Measurements from ENCODE around the gene PRKCA.
"Not testable (repeated sequence)": the region's sequence is repeated elsewhere in the genome, so short reads cannot be mapped to it uniquely, and the experiment has no call there.

The PRKCA gene

DNA sequence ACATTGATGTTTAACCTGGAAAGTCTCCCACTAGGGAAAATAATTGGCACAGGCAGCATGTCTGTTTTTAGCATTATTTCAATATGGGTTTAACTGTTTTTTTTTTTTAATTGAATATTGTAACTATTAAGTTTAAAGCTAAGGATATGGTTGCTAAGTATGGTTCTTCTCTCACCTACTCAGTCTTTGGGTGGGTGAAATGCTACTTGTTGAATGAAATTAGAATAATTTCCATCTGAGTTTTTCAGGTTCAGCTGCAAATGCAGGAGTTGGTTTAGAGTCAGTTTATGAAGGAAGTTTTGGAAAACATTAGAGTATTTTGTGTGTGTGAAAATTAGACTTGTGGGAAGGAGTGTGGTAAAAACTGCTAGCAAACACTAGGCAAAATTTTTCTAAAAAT, 93.5 kb downstream of the PRKCA start:
- no peak for DNase-seq

GRCh38 chr17:66397486-66397885, 95.1 kb downstream of the PRKCA start:
- no peak for DNase-seq

DNA sequence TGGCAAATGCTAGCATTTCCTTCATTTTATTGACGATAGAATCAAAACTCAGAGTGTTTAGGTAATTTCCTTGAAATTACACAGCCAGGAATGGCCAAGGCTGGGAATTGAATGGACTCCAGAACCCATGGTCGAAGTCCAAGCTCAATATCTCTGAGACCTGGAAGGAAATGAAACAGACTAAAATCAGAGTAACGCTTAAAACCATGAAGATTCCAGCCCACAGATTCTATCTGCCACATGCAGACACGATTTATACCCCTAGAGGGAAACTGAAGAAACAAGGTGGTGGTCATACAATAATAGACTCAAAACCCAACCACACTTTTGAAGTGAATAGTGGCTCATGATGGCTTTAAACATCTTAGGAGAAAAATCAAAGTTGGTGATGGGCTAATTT, 95.6 kb downstream of the PRKCA start:
- no peak for DNase-seq

- DNase-seq: no peak
Observed at GRCh38 chr17:66398617-66399016, 96.2 kb downstream of the PRKCA start.

- DNase-seq: no peak
Observed at GRCh38 chr17:66399441-66399840, 97.0 kb downstream of the PRKCA start.

GRCh38 chr17:66400041-66400688, 97.8 kb downstream of the PRKCA start:
- not testable (repeated sequence) for DNase-seq

DNA sequence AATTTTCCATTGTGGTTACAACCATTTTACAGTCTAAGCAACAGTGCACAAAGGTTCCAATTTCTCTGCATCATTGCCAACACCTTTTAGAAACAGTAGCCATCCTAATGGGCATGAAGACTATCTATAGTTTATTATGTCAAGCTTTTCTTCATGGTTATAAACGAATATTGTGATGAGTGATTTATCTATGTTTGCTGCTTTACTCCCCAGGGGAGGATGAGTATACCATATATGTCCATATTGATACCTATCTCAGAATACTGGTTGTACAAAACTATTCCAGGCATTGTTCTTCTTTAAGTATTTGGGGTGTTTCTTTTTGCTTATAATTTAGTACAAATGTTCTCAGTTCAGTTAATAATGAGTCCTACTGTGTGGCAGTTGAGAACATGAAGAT, 98.3 kb downstream of the PRKCA start:
- no peak for DNase-seq

DNA sequence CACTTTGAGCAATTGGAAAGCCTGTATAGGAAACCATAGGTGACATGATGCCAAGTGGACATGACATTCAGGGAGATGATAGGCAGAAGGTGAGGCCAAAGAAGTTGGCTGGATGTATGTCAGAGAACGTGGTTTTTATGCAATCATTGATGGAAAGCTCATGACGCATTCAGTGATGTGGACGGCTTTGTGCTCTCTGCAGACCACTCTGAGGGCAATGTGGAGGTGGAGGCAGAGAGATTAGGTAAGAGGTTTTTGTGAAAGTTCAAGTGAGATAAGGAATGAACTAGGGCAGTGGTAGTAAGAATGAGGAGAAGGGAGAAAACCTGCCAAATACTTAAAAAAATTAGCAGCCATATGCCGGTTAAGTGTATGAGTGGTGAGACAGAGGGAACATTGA, 99.0 kb downstream of the PRKCA start:
- no peak for DNase-seq

- DNase-seq: no peak
Observed at GRCh38 chr17:66403846-66404556, 101.6 kb downstream of the PRKCA start.

DNA sequence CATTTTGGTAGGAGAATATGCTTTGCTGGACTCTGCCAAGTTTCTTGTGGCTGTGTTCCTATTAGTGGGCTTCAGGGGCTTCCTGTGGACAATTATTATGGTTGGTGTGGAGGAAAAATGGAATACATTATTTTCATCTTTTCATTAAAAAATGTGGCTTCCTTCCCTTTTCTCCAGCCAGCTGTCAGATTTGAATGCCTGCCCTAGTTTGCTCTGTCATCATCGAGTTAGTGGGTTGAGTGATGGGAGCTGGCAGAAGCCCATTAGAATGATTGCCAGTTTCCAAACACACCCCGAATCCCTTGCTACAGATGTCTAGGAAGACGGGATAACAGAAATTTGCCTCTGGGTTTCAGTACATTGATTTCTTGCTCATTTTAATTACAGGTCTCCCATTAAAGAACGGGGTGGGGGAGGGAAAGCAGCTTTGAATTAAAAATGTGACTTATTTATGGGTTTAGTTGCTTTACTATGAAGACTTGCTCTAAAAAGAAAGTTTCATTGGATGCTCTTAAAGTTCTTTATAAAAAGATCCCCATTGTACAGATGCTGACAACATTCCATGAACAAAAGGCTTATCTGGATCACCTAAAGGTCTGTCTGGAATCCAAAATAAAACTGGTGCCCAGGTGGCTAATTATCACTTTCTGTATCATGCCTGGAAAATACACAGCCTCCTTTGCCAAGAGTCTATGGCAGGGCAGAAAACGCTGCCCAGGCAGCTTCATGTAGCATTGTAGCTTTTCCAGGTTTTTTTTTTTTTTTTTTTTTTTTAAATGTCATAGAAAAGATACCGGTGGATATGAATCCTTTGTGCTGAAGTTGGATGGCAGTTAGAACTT, 103.6 kb downstream of the PRKCA start:
- DNase-seq: no peak

GRCh38 chr17:66406701-66407644, 104.6 kb downstream of the PRKCA start:
- DNase-seq: no peak

DNA sequence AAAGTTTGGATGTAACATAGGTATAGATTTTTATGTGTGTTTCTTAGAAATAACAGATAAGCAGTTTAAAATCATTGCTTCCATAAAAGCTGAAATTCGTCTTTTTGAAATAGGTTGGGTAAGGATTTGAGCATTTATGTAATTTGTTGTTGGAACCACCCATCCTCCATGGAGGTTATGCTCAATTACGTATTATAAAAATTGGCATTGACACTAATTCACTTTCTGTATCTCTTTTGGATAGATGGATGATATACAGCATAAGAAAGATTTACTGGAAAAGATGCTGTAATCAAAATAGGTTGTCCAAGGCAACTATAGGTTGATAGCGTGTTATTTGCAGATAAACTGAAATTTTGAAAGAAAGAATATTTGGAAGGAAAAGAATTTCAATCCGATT, 105.5 kb downstream of the PRKCA start:
- DNase-seq: no peak

DNA sequence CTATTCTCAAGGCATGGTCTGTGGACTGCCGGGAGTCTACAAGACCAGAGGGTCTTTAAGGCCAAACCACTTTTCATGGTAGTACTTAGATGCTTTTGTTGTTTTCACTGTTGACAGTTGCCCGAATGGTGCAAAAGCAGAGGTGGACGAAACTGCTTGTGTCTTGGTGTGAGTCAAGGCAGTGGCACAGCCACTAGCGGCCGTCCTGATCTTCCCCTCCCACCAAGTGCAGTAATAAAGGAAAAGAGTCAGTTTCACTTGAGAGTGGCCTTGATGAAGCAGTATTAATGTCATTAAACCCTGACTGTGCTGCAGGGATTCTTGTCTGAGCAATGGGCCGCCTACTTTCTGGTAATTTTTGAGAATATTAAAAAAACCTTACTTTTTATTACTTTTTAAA, 109.1 kb downstream of the PRKCA start:
- DNase-seq: no peak

- DNase-seq: no peak
Observed at GRCh38 chr17:66412857-66413558, 110.6 kb downstream of the PRKCA start.

DNA sequence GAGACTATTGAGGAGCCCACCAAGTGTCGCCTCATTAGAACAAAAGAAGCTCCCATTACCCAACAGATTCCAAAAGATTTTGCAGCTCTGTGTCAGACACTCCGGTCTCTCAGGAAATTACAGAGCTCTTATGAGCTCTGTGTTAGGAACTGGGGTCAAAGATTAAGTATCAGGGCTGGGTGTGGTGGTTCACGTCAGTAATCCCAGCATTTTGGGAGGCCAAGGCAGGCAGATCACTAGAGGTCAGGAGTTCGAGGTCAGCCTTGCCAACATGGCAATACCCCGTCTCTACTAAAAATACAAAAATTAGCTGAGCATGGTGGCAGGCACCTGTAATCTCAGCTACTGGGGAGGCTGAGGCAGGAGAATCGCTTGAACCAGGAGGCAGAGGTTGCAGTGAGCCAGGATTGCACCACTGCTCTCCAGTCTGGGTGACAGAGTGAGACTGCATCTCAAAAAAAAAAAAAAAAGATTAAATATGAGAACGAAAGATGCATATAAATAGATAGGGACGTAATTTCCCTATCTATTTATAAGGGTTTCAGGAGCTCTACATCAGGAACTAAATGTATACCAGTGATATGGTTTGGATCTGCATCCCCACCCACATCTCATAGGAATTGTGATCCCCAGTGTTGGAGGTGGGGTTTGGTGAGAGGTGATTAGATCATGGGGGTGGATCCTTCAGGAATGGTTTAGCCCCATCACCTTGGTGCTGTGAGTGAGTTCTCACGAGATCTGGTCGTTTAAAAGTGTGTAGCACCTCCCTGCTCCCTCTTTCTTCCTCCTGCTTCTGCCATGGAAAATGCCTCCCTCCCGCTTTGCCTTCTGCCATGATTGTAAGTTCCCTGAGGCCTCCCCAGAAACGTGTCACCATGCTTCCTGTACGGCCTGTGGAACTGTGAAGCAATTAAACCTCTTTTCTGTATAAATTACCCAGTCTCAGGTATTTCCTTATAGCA, 111.4 kb downstream of the PRKCA start:
- DNase-seq: no peak

GRCh38 chr17:66414561-66415175, 112.3 kb downstream of the PRKCA start:
- DNase-seq: no peak

DNA sequence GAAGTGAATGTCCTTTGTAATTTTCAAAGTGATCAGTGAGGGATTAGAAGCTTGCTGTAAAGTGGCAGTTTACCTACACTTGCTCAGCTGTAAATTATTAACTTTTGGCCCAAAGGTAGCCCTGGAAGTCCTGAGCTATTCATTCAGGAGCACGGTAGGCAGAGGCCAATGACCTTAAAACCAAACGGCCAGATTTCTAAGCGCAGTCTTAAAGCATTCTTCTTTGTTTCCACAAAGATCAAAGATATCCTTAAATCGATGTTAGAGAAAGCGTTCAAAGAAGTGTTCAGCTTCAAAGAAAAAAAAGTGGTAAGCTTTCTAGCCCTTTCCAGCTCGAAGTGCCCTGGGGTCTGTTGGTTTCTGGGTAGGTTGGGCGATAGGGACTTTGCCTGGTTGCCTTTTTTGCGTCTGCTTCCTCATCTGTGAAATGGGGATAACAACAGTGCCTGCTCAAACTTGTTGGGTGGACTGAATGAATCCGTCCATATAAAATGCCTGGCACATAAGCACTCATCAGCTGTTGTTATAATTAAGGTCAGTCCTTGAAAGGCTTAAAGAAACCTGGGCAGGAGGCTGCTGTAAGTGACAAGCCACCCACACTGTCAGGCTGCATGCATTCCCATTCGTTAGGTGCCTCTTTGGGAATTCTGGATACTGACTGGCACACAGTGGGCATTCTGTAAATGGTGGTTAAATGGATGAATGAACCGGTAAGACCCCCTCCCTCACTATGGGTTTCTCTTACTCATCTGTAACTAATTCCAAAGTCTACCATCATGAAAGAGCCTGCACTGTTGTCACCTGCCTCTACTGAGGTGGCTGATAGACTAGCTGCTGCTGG, 113.2 kb downstream of the PRKCA start:
- no peak for DNase-seq

DNA sequence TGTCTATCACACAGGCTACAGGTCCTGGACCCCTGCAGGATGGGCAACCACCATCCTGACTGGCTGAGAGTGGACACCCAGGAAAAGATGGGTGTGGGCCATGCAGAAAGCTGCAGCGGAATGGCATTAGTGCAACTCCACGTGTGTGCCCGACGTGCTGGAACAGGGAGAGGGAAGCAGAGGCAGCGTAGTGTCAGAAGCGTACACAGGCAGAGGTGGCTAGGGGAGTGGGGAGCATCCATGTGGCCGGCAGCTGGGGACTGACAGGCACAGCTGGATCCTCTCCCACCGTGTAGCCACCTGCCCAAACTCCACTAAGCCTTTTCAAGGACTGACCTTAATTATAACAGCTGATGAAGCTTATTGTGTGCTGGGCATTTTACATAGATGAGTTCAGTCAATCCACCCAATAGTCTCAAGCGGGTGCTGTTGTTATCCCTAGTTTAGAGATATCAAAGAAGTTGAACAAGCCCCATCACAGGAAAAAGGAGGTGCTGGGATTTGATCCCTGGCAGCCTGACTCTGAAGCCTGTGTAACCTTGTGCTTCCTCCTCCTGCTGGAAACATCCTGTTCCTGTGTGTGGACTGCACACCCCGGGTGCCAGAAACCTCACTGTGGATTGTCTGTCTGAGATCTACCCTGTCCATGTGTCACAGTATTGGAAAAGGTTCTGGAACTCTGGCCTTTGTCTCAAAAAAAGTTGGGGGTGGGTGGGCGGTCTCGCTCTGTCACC, 114.0 kb downstream of the PRKCA start:
- DNase-seq: no peak

GRCh38 chr17:66417300-66417719, 114.9 kb downstream of the PRKCA start:
- DNase-seq: no peak

Data from stimulated activated CD4-positive, alpha-beta T cell treated with anti-CD3 and anti-CD28 coated beads, Interleukin-2, amount 100 ng/mL, for 24 hours (primary cell).